HG02852 (cell line): Measurements from ENCODE around the gene STN1.

ENCODE experiments used
- ATAC-seq: cut with Tn5 transposase; IDR thresholded peaks from one replicate; pipeline ENCODE4 v1.9.1; 2021; ENCODE audit warnings: mild to moderate bottlenecking, moderate library complexity; ENCODE audit not compliant: unreplicated experiment

Gene STN1

GRCh38 chr10:103895411-103896186, 22.4 kb downstream of the STN1 start:
- ATAC-seq = no peak

- ATAC-seq = no peak
Measured at GRCh38 chr10:103894441-103894864, 23.5 kb downstream of the STN1 start.

DNA sequence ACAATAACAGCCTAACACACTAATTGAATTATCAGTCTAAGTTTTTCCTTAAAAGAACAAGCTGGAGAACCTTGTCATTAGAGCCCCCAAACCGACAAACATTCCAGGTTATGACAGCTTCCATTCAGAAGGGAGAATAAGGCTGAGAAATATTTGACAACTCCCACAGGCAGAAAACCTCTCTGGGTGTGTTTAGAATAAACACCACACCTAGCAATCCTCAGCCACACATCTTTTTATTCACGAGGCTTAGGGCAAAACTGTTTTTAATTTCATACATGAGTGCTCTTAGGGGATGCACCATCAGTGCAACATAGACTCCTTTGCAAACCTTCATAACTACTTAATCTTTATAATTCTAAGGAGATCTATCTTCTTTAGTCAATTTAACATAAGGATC, 24.2 kb downstream of the STN1 start:
- ATAC-seq = no peak

DNA sequence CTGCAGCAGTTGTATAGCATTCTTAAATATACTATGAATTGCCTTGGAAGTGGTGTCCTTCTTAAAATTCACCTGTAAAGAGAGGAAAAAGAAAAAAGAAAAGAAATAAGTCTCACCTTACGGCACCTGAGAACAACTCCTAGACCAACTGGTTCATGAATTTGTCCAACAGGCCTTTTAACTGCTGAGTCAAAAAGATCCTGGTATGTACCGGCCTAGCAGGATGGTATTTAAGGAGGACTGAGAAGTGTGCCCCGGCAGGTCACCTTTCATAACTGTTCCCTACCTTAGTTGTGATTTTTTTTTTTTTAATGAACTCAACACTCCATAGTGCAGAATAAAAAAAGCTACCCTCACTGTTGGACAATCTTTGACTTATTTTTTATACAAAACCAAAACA, 25.8 kb downstream of the STN1 start:
- no peak for ATAC-seq

DNA sequence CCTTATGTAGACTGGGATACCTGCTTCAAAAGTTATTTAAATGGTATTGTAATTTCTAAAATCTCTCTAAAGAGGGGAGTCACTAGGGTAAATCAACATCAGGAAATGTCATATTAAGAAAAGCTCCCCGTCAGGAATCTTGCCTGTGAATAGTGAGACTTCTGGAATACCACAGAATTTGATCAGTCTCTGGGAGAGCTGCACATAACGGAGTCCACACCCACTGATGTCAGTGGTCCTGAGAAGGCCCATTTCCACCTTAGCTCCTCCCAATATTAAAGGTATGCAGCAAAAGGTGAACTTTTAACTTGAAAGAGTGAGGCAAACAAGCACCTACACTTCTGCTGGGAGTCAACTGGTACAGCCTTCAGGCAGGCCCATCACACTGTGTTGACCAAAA, 27.3 kb downstream of the STN1 start:
- no peak for ATAC-seq

DNA sequence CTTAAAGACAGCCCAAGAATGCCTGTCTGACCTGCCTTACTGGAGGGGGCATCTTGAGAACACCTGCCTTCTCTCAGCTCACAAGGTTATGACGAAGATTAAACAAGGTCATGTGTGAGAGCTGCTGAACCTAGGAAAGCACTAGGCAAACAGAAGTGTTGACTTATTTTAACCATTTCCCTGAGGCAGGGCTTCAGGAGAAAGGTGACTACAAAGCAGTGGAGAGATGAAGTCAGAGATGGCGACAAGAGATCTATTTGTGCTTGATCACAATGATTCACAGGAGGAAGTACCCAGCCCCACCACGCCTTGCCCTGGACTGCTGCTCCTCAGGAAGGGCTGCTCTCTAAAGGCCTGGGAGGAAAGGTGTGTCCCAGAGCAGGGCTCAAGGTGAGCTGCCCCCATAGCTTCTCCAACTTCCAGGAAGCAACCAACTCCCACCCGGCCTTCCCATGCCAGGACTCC, 27.8 kb downstream of the STN1 start:
- ATAC-seq = no peak

DNA sequence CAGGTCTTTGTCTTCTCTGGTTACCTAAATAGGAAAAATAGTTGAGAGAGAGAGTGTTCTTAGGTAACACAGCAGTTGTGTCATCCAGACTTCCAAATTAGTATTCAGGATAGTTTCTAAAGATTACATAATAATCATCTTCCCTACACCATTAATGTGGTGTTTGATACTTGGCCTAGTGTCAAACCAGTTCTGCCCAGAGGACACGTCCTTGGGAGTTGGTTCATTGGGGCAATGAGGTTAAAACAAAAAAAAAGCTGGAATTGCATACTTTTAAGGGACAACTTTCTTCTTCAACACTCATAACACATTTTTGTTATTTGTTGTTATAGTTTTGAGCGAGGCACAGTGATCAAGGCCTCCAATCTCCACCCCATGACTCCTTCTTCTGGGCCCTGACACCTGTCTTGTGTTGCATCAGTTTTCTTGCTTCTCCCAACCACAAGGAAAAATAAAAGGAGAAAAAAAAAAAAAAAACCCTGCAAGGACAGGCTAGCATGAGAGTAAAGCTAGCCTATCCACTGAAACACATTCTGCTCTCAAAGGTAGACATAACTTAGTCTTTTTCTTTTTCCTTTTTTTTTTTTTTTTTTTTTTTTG, 28.8 kb downstream of the STN1 start:
- ATAC-seq = no peak

- ATAC-seq = peak; percentile 75
Measured at GRCh38 chr10:103888113-103888841, 29.7 kb downstream of the STN1 start.

- ATAC-seq = no peak
Measured at GRCh38 chr10:103885617-103886016, 32.4 kb downstream of the STN1 start.

- ATAC-seq = no peak
Measured at GRCh38 chr10:103884681-103885139, 33.3 kb downstream of the STN1 start.

DNA sequence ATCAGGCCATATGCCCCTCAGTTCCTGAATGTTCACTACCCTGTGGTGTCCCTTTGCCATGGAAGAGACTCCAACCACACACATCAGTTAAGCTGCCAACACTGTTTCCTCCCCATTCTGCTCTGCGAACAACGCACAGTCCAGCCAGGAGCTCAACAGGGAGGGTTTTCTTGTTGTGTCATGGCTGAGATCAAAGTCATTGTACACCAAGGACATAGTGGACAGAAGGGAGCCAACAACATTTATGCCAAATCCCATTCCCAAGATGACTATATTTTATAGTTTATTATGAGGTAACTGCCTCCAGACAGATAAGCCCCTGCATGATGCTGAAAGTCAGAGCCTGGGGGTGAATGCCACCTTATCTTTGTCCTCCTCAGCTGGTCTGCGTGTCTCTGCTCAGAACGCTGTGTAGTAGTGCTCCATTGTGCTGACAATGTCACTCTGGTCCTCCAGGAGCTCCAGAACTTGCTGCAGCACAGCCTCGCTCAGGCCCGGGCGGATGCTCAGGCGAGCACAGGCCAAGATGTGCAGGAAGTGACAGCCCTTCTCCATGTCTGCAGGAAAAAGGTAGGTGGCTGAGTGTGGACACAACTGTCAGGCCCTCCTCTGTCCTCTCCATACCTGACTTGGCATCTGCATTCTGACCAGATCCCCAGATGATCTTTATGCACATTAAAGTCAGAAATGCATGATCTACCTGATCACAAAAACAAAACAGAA, 35.5 kb downstream of the STN1 start:
- no peak for ATAC-seq

DNA sequence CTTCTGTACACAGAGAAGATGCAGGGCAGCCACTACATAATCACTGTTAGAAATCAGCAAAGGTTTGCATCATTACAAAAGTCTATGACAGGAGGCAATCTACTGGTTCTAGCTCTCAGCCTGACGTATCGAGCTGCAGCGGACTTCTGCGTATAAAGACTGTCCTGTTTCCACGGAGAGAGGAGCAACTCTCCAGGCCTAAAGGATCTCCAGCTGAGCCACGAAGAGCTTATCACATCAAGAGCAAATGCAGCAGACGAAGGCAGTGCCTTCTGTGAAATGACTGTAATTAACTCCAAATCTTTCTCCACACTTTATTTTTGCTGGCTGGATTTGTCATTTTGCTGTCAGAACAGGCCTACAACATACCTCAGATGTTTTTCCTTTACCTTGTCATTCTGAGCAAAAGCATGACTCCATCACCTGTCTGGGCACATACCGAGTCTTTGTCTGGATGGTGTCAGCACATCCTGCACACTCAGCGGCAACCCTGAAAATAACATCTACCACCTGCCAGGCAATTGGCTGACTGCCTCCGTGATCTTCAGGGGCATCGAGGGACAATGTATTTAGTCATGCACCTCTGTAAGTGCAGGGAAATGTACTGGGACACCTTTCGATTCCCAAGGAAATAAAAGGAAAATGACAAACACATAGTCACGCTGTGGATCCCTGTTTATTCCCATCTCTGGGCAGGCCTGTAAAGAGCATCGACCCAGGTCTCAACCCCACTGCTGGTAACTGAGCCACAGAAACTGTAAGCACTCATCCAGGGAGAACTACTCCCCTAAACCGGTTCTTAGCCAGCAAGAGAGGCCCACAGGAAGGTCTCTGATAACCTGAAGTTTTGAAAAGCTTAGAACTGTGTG, 36.3 kb downstream of the STN1 start:
- ATAC-seq = no peak

- ATAC-seq = no peak
Measured at GRCh38 chr10:103879831-103880230, 38.2 kb downstream of the STN1 start.

GRCh38 chr10:103879409-103879808, 38.6 kb downstream of the STN1 start:
- no peak for ATAC-seq

DNA sequence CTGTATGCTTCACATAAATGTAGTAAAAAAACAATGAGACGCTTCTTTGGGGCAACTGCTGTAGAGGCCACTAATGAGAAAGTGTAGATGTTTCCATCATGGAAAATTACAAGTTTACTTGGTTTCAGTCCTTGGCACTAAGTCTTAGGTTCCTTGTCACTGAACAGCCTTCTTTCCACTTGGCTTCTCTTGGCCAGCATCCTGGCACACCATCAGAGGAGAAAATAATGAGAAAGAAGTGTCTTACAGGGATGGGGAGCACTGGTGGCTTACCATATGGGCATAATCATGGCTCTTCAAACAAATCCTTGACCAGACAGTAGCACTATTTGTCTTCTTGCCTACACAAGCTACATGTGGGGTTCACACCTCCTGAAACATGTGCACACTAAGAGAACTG, 40.1 kb downstream of the STN1 start:
- ATAC-seq = no peak

DNA sequence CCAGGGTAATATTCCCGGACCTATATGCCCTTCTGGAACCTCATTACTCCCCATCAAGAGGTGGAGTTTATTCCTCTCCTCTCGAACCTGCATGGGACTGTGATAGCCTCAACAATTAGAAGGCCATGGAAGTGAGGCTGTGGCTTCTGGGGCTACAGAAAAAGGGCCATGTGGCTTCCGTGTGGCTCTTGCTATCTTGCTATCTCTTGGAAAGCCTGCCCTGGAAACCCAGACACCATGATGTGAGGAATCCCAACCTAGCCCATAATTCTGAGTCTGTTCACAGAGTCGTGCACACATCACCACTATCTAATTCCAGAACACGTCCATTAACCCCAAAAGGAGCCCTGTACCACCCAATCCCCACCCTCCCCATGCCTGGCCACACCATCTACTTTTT, 41.8 kb downstream of the STN1 start:
- no peak for ATAC-seq

GRCh38 chr10:103874730-103875129, 43.3 kb downstream of the STN1 start:
- no peak for ATAC-seq

GRCh38 chr10:103872137-103872931, 45.6 kb downstream of the STN1 start:
- ATAC-seq = no peak

- no peak for ATAC-seq
Measured at GRCh38 chr10:103871006-103871405, 47.0 kb downstream of the STN1 start.
